Measurements from ENCODE around the gene PRKCA.

GRCh38 chr17:66749217-66749832 is 446.9 kb downstream of the PRKCA start:
- TF ChIP-seq TAF1 (IDR thresholded peaks at IDR 0.05; ENCODE audit: borderline replicate concordance, insufficient read depth, low read length) (no peak), POLR2AphosphoS5 (IDR thresholded peaks at IDR 0.05; ENCODE audit: low read depth, low read length) (no peak)
